GM10266 (cell line): ENCODE measurements around the gene FOXF1.

ENCODE experiments used
- DNase-seq: peaks from one replicate; pipeline ENCODE4 v3.0.0; 2012; ENCODE audit errors: extremely low spot score
- CTCF ChIP-seq: IDR thresholded peaks from 2 replicates; pipeline ENCODE4 v1.5.1; 2012; ENCODE audit warnings: mild to moderate bottlenecking, low read depth; ENCODE audit not compliant: control insufficient read depth, insufficient read depth; ENCODE audit errors: missing control alignments

FOXF1 gene

GRCh38 chr16:86491640-86492023 is 18.7 kb upstream of the FOXF1 start:
- no peak for DNase-seq
- no peak for TF ChIP-seq CTCF

GRCh38 chr16:86492267-86492960 is 17.9 kb upstream of the FOXF1 start:
- no peak for DNase-seq
- TF ChIP-seq CTCF: no peak

GRCh38 chr16:86492961-86493629 is 17.2 kb upstream of the FOXF1 start:
- no peak for DNase-seq
- TF ChIP-seq CTCF: no peak

GRCh38 chr16:86494039-86494564 is 16.2 kb upstream of the FOXF1 start:
- no peak for DNase-seq
- TF ChIP-seq CTCF: no peak

- DNase-seq: no peak
- no peak for TF ChIP-seq CTCF
These were observed 15.6 kb upstream of the FOXF1 start for GRCh38 chr16:86494565-86495356.

GRCh38 chr16:86495357-86495701 is 15.0 kb upstream of the FOXF1 start:
- no peak for DNase-seq
- no peak for TF ChIP-seq CTCF
